ENCODE data around the gene GAL3ST2. TPM values are rescaled to one million over a fixed set of nuclear protein-coding genes. Genes with fewer than 3 reads are reported as not detected.

The GAL3ST2 gene
- total RNA-seq, 2 experiments from 2014 or later: 0.22 to 0.43 TPM

Other genes with a start within 250 kb of the GAL3ST2 start
- gene BOK, start 218.1 kb upstream of the GAL3ST2 start, total RNA-seq: not detected
- gene THAP4, start 139.7 kb upstream of the GAL3ST2 start, total RNA-seq: 10 to 100 TPM; 35.0 to 35.5 TPM
- 100 to 1,000 TPM in 1 of 2 experiments, 10 to 100 TPM in 1; 91.1 to 101 TPM for gene ATG4B, start 139.1 kb upstream of the GAL3ST2 start, total RNA-seq
- gene DTYMK, start 90.0 kb upstream of the GAL3ST2 start, total RNA-seq: 10 to 100 TPM; 56.5 to 67.9 TPM
- 10 to 100 TPM; 52.1 to 54.3 TPM for gene ING5, start 74.8 kb upstream of the GAL3ST2 start, total RNA-seq
- gene D2HGDH, start 42.2 kb upstream of the GAL3ST2 start, total RNA-seq: 10 to 100 TPM; 44.2 to 46.2 TPM
- under 1 TPM in 1 of 2 experiments, not detected in 1; 0.20 TPM for gene NEU4, start 32.4 kb downstream of the GAL3ST2 start, total RNA-seq
- 1 to 10 TPM; 5.4 to 6.6 TPM for gene PDCD1, start 82.1 kb downstream of the GAL3ST2 start, total RNA-seq
- under 1 TPM; 0.53 to 0.60 TPM for gene RTP5, start 92.9 kb downstream of the GAL3ST2 start, total RNA-seq

All from activated naive CD8-positive, alpha-beta T cell treated with anti-CD3 and anti-CD28 coated beads, Interleukin-2, amount 10 ng/mL, durations not matched to agents 7 days and 5 days (primary cell).